Skin epidermis (tissue), 12 donors: Measurements from ENCODE around the gene DDA1.

ENCODE experiments used
- H3K27ac ChIP-seq, 21 experiments: fragments of 200-600 bp; sonication (generic) in 11 of 21; one replicate each; pipeline ENCODE4 v1.5.0; 2020; ENCODE audit warnings: mild to moderate bottlenecking in 3 of 21, inconsistent platforms in 2 of 21, moderate library complexity in 2 of 21
- H3K4me3 ChIP-seq, 7 experiments: fragments of 200-600 bp; sonication (generic) in 2 of 7; one replicate each; pipeline ENCODE4 v1.5.0; 2020; ENCODE audit warnings: inconsistent platforms in 2 of 7, mild to moderate bottlenecking in 2 of 7, moderate library complexity in 1 of 7

DDA1 gene

DNA sequence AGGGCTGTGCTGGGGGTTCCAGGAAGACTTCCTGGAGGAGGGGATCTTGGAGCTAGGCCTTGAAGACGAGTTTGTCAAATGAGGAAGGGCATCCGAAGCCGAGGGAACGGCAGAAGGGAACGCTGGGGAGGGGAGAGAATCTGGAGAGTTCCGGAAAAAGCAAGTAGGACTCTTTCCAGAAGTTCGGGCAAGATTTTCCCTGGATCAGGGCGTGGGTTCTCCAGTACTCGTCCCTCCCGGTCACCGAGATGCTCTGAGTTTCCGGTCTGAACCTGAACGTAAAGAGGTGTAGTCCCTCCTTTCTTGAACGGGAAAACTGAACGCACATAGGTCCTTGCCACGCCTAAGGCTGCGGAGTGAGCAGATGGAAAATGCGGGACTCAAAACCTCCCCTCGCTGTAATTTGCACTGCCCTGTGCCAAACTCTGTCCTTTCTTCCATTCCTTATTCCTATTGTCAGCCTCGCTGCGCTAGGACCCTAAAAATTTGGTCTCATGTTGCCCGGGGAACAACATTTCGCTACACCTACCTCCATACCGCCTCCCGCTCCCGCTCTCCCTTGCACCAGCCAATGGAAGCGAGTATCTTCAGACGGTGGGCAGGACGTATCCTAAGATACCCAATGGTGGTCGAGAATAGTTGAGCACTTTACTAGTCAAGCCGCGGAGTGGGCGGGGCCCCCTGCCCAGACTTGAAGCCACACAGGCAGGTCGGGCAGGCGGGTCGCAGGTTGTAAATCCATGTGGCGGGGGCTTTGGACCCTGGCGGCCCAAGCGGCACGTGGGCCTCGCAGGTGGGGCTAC lies 27.7 kb downstream of the DDA1 start, which contains the start of gene GTPBP3:
TSS of gene GTPBP3 (plus strand) at position 682 of the 803 bp plus-strand sequence. CDS start at position 741, 59 bp downstream.
- peak within 1 kb of the TSS; percentile 56 to 98 (median 93) for H3K27ac ChIP-seq
- peak within 1 kb of the TSS; percentile 53 to 84 (median 72) for H3K4me3 ChIP-seq

DNA sequence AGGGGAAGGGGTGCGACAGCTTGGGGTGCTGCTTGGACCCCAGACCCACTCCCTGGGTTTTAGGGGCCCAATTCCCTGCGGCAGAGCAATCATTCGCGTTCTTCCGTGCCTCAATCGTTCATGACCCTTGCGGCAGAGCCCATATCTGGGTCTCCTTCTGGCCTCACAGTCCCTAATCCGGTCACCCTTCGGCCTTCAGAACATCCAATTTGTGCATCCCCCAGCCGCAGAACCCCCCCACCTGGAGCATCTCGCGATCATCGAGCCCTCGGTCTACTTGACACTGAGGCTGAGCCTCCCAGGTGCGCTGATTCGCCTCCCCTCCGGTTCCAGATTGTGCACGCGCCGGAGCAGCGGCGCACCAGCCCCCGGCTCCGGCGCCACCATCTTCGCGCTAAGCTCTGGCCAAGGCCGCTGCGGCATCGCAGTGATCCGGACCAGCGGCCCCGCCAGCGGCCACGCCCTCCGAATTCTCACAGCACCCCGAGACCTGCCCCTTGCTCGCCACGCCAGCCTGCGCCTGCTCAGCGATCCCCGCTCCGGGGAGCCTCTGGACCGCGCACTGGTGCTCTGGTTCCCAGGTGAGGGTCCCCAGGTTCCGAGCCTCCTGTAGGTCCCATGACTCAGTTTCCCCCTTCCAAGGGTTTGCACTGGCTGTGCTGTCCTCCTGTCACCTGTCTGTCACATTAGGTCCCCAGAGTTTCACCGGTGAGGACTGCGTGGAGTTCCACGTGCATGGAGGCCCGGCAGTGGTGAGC lies 28.5 kb downstream of the DDA1 start:
- H3K27ac ChIP-seq, result peak overlapping the region in 20 of 21 experiments; percentile 54 to 98 (median 92)
- H3K4me3 ChIP-seq, result peak overlapping the region; percentile 53 to 84 (median 72)

DNA sequence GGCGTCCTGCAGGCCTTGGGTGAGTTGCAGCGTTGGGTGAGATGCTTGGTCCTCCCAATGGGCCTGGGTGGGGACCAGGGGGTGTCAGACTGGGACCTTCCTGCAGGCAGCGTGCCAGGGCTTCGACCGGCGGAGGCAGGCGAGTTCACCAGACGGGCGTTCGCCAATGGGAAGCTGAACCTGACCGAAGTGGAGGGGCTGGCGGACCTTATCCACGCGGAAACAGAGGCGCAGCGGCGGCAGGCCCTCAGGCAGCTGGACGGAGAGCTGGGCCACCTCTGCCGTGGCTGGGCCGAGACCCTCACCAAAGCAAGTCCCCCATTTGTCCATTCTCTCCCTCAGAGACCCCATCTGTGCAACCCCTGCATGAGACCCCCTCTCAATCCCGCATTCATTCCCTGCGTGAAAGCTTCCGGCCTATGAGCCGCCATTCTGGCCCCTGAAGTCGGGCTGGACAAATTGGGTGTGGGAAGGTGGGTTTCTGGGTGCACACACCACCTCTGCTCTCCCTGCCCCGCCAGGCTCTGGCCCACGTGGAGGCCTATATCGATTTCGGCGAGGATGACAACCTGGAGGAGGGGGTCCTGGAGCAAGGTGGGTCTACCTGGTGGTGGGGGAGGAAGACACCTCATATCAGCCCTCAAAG lies 29.2 kb downstream of the DDA1 start:
- Histone ChIP-seq H3K27ac (peak overlapping the region in 2 of 21 experiments; percentile 93 to 94), H3K4me3 (peak overlapping the region in 5 of 7 experiments; percentile 55 to 84 (median 78))

DNA sequence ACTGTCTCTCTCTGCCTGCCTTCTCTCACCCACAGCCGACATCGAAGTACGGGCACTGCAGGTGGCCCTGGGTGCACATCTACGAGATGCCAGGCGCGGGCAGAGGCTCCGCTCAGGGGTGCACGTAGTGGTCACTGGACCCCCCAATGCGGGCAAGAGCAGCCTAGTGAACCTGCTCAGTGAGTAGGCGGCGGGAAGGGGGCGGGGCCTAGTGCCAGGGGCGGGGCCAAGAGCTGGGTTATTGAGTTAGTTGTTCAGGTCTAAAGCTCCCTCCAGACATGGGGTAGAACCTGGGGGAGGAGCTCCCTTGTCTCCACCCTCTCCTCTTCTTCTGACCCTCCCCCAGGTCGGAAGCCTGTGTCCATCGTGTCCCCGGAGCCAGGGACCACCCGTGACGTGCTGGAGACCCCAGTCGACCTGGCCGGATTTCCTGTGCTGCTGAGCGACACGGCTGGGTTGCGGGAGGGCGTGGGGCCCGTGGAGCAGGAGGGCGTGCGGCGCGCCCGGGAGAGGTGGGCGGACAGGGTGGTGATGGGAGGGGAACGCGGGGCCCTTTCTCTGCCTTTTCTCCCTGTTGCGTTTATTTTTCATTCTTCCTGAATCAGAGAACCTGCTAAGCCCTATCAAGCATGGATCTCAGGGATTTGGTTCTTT lies 29.9 kb downstream of the DDA1 start:
- Histone ChIP-seq H3K4me3 (no peak overlapping the region), H3K27ac (no peak overlapping the region)

DNA sequence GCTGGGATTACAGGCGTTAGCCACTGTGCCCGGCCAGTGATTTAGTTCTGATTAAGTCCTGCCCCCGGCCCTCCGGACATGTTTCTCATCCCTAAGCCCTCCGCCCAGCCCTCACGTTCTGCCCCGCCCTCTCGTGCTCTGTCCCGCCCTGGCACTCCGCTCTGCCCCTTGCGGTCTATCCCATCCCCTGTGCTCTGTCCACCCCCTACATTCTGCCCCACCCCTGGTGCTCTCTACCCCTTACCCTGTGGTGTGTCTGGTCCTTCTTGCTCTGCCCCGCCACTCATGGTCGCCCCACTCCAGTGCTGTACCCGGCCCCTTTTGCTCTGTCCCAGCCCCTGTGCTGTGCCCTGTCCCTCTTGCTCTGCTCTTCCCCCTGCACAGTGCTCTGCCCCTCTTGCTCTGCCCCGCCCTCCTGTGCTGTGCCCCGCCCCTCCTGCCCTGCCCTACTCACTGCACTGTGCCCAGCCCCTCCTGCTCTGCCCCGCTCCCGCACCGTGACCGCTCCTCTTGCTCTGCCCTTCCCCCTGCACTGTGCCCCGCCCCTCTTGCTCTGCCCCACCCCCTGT lies 31.0 kb downstream of the DDA1 start:
- Histone ChIP-seq H3K27ac (no peak overlapping the region), H3K4me3 (no peak overlapping the region)

DNA sequence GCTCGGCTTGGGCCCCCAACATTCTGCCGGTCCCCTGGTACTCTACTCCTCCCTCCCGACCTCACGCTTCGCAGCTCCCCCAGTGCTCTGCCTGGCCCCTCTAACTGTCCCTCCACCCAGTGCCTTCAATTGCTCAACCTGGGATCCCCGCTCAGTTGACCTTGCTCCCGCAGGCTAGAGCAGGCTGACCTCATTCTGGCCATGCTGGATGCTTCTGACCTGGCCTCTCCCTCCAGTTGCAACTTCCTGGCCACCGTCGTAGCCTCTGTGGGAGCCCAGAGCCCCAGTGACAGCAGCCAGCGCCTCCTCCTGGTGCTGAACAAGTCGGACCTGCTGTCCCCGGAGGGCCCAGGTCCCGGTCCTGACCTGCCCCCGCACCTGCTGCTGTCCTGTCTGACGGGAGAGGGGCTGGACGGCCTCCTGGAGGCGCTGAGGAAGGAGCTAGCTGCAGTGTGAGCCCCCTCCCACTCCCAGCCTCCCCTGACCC lies 31.6 kb downstream of the DDA1 start:
- no peak overlapping the region for H3K27ac ChIP-seq
- no peak overlapping the region for H3K4me3 ChIP-seq

DNA sequence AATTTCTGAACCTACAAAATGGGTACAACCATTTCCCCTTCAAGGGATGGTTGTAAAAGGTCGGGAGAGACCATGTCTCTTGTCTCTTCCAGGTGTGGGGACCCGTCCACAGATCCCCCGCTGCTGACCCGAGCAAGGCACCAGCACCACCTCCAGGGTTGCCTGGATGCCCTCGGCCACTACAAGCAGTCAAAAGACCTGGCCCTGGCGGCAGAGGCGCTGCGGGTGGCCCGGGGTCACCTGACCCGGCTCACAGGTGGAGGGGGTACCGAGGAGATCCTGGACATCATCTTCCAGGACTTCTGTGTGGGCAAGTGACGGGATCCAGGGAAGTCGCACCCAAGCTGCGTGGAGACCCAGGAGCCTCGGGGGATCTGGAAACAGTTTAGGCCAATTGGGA lies 32.0 kb downstream of the DDA1 start:
- Histone ChIP-seq H3K4me3 (no peak overlapping the region), H3K27ac (no peak overlapping the region)

DNA sequence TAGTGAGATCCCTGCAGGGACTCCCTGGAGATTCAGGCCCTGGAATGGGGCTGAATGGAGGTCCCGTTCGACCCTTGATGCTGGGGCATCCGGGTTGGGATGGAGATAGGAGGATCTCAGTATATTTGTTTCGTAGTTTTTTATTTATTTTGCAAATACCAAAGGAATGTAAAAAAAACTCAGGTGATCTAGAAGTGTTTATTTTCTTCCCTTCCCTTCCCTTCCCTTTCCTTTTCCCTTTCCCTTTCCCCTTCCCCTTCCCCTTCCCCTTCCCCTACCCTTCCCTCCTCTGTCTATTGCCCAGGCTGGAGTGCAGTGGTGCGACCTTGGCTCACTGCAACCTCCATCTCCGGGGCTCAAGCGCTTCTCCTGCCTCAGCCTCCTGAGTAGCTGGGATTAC lies 32.5 kb downstream of the DDA1 start:
- no peak overlapping the region for H3K4me3 ChIP-seq
- no peak overlapping the region for H3K27ac ChIP-seq

DNA sequence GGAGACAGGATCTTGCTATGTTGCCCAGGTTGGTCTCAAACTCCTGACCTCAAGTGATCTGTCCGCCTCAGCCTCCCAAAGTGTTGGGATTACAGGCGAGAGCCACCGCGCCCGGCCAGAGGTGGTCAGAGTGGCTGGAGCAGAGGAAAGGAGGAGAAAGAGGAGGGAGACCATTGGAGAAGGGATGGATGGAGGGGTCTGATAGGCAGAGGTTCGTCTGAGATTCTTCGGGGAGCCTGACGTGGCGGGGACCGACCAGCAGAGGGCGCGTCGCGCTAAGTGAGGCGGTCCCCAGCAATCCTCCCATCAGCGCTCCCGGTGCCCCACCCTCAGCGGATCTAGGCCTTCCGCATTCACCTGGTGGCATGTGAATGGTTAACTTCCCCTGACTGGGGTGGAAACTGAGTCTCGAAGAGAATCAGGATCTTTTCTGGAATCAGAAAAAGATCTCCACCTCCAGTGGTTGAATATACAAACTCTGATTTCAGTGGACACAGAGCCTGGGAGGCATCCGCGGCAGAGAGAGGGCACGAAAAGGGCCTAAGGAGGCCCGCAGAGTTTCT lies 36.8 kb downstream of the DDA1 start:
- Histone ChIP-seq H3K27ac (peak overlapping the region in 14 of 21 experiments; percentile 13 to 80 (median 66)), H3K4me3 (no peak overlapping the region)

DNA sequence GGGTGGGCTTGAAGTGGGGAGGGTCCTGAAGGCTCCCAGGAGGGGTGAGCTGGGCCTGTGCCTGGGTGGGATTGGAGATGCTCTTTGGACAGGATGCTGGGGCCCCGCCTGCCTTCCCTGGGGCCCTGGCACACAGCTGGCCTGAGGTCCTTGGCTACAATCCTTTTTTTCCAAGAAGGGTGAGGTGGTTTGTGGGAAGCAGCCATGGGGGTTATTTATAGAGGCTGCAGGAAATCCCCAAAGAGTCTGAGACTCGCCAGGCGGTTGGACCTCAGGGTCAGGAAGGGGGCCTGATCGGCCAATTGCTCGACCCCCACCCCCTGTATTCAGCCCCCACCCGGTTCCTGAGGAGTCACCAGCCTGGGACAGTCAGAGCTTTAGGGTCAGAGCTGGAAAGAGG lies 38.0 kb downstream of the DDA1 start:
- peak overlapping the region in 17 of 21 experiments; percentile 13 to 80 (median 66) for H3K27ac ChIP-seq

DNA sequence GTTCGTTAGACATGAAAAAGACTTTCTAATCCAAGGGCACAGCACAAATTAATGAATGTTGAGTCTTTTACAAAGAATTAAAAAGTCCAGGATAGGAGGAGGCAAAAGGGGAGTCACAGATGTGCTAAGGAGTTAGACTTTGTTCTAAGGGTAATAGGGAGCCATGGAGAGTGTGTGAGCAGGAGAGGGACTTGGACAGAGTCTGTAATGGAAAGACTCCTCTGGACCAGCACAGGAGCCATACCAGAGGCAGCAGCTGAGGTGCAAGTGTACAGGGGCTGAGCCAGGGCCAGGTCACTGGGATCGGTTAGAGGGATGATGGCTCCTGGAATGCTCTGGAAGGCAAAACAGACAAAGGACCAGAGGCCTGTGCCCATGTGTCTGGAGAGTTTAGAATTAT lies 38.5 kb downstream of the DDA1 start:
- peak overlapping the region in 17 of 21 experiments; percentile 13 to 80 (median 66) for H3K27ac ChIP-seq
- H3K4me3 ChIP-seq, result no peak overlapping the region

More for the DNA sequence above, 38.0 kb downstream of the DDA1 start:
- no peak overlapping the region for H3K4me3 ChIP-seq

DNA sequence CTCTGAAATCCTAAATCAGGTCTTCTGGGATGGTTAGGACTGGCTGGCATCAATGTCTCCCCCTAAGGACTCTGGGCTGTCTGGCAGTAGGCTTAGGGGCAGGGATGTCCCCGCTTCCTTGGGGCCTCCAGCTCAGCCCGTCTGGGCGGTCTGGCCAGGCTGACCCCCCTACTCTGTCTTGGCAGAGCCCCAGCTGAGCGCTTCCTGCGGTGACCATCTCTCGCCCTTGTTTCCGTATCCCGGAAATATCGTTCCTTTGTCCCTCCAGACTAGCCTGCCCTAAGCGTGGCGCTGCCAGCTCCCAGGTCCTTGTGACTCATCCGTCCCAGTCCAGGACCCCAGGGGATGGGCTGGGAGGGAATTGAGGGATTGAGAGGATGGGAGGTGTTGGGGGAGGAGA lies 39.3 kb downstream of the DDA1 start:
- H3K27ac ChIP-seq, result peak overlapping the region in 14 of 21 experiments; percentile 27 to 80 (median 67)
- no peak overlapping the region for H3K4me3 ChIP-seq

DNA sequence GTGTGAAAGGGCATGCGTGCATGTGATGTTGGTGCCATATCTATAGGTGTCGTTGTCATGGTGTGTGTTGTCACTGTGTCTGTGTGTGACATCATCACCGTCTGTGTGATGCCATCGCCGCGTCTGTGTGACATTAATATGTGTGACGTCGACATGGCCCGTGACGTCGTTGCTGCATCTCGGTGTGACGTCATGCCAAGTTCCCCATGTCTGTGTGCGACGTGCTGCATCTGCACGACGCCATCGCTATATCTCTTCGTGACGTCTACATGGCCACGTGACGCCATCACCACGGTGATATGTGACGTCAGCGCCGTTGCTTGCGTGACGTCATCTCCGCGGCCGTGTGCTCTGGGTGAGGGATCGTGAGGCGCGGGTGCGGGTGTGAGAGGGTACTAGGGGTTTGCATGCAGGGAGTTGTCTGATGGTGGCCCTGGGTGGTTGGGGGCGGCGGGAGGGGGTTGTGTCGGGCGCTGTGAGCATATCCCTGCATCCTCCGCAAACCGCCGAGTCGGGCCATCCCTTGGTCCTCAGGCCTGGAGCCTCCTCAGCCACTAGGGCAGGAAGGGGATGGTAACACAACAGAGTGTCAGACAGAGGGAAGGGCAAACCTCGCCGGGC lies 42.6 kb downstream of the DDA1 start:
- peak overlapping the region in 1 of 21 experiments; percentile 41 for H3K27ac ChIP-seq
- H3K4me3 ChIP-seq, result no peak overlapping the region

DNA sequence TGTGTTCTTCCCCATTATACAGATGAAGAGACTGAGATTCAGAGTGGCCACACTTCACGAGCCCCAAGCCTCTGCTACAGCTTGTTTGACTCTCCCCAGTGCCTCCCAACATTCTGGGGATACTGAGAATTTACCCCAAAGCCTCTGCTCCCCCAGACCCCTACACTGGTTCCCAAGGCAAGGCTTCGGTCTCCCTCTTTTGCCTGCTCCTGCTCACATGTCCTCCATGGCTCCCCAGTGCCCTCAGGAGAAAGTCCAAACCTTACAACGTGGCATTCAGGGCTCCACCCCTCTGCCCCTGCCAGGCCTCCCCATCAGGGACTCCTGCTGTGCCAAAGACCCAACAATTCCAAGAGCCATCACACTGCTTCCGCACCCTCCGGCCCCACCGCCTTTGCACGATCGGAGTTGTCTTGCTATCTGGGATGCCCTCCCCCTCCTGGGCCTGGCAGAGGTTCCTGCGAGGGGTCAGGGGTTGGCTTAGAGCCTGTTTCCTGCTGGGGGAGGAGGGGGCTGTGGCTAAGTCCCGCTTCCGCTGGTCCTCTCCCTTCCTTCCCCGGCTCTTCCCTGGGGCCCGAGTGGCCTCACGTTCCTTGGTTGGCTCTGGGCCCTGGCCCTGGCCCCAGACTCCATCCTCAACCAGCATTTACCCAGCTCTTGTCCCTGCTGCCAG lies 43.4 kb downstream of the DDA1 start:
- Histone ChIP-seq H3K4me3 (no peak overlapping the region), H3K27ac (peak overlapping the region in 2 of 21 experiments; percentile 16 to 41)

DNA sequence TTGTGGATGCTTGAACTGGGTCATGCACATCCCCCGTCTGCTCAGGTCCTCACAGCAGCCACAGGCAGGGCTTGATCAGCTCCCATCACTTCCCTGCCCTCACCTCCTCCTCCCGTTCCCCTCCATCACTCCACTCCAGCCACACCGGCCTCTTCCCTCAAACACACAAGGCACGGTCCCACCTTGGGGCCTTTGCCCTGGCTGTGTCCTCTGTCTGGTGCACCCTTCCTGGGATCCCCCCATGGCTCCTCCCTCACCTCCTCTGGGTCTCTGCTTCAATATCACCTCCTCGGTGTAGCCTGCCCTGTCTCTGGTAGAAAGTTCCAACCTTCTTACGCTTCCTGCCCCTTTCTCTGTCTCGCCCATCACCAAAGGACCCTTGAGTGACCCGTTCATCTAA lies 44.0 kb downstream of the DDA1 start:
- peak overlapping the region in 1 of 21 experiments; percentile 16 for H3K27ac ChIP-seq
- H3K4me3 ChIP-seq, result no peak overlapping the region

DNA sequence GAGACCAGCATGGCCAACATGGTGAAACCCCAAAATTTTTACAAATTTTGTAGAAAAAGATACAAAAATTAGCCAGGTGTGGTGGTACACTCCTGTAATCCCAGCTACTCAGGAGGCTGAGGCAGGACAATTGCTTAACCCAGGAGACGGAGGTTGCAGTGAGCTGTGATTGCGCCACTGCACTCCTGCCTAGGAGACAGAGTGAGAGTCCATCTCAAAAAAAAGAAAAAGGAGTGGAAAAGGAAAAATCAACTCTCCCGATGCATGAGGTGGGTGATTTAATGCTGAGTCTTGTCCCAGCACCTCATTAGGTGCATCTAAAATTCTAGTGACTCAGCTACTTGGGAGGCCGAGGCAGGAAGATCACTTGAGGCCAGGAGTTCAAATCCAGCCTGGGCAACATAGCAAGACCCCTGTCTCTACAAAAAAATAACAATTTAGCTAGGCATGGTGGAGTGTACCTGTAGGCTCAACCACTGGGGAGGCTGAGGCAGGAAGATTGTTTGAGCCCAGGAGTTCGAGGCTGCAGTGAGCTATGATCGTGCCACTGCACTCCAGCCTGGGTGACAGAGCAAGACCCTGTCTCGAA lies 47.8 kb downstream of the DDA1 start:
- H3K4me3 ChIP-seq, result no peak overlapping the region
- H3K27ac ChIP-seq, result peak overlapping the region in 1 of 21 experiments; percentile 33

DNA sequence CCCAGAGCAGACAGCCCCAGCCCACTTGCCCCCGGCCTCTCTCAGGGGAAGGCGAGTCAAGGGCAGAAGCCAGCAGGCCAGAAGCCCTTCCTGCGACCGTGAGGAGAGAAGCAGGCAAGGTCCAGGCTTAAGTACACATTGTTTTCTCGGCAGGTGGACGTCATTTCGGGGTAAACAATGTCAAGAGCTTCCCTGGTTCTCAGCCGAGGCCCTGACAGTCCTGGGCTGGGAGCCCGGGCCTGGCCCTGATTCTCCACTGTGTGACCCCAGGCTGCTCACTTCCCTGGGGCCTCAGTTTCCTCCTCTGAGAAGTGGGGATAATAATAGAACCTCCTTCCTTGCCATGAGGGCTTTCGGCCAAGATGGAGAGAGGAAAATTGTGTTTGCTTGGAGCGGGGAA lies 48.4 kb downstream of the DDA1 start:
- H3K27ac ChIP-seq, result peak overlapping the region in 5 of 21 experiments; percentile 2 to 33 (median 23)
- H3K4me3 ChIP-seq, result no peak overlapping the region
